ENCODE measurements around the gene SLC12A8. TPM values are rescaled to one million over a fixed set of nuclear protein-coding genes. Genes with fewer than 3 reads are reported as not detected.

SLC12A8 gene
- total RNA-seq, 2 donors from 2014 or later, result 3.0 to 4.1 TPM

DNA sequence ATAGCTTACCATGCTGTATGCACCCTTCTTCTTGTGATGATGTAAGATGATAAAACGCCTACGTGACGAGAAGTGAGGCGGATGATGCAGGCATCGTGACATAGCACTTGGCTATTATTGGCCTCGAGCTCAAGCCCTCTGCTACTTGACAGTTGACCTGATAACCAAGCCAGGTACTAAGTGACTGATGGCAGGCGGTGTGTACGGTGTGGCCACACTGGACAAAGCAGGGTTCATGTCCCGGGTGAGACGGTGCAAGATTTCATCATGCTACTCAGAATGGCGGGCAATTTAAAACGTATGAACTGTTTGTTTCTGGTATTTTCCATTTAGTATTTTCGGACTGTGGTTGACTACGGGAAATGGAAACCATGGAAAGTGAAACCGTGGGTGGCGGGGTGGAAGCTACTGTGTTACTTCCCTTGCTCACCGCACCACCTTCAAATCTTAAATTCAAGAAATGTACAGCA is 57.7 kb downstream of the SLC12A8 start:
- TF ChIP-seq, protein P1, sequence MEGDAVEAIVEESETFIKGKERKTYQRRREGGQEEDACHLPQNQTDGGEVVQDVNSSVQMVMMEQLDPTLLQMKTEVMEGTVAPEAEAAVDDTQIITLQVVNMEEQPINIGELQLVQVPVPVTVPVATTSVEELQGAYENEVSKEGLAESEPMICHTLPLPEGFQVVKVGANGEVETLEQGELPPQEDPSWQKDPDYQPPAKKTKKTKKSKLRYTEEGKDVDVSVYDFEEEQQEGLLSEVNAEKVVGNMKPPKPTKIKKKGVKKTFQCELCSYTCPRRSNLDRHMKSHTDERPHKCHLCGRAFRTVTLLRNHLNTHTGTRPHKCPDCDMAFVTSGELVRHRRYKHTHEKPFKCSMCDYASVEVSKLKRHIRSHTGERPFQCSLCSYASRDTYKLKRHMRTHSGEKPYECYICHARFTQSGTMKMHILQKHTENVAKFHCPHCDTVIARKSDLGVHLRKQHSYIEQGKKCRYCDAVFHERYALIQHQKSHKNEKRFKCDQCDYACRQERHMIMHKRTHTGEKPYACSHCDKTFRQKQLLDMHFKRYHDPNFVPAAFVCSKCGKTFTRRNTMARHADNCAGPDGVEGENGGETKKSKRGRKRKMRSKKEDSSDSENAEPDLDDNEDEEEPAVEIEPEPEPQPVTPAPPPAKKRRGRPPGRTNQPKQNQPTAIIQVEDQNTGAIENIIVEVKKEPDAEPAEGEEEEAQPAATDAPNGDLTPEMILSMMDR (IDR thresholded peaks at IDR 0.05), result no peak
- Histone ChIP-seq H3K27ac (no peak overlapping the region), H3K4me1 (ENCODE audit: control insufficient read depth in 1 of 2, low read depth in 2 of 2) (peaks cover 0 to 34% of the 10 kb centered on the region in 2 donors), H3K36me3 (no peaks in the 10 kb centered on the region), H3K4me3 (no peak overlapping the region), H3K27me3 (replicated peaks; ENCODE audit: insufficient read depth) (no peaks in the 10 kb centered on the region), H3K9me3 (no peaks in the 10 kb centered on the region)
- no peak for DNase-seq (ENCODE audit: low spot score)
- ATAC-seq (ENCODE audit: insufficient number of reproducible peaks, low FRiP score, low read depth), result no peak

DNA sequence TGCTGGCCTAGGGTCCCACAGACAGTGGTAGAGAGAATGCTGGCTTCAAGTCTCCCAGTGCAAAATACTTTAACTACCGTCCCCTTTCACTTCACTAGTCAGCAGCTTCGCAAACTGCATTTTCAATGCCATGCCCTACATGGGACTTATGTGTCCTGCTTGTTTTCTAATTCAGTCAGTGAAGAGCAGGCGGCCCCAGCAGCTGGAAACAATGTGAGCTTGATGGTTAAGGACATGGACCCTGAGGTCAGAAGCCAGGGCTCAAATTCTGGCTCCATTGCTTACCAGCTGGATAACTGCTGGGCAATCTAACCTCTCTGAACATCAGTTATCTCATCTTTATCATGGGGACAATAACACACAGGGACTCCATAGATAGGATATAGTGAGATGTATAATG is 58.4 kb downstream of the SLC12A8 start:
- no peak for ATAC-seq (ENCODE audit: insufficient number of reproducible peaks, low FRiP score, low read depth)

DNA sequence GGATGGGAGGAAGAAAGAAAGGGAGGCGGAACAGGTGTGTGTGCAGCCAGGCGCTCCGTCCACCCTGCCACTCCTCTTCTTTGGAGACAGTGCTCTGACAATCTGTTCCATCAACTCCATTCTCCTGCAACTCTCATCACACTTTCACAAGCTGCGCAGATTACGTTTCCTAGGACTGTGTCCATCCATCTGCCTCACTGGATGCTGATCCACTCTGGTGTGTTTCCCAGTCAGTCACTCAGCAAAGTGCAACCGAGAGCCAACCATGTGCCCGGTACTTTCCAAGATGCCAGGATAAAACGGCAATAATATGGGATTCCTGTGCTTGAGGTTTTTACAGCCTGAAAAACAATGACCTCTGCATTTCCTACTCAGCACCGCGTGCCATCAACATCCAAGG is 59.6 kb downstream of the SLC12A8 start:
- no peak for ATAC-seq (ENCODE audit: insufficient number of reproducible peaks, low FRiP score, low read depth)
- no peaks in the 10 kb centered on the region for H3K36me3 ChIP-seq
- no peak overlapping the region for H3K27ac ChIP-seq
- peaks cover 15 to 53% of the 10 kb centered on the region in 2 donors for H3K4me1 ChIP-seq (ENCODE audit: control insufficient read depth in 1 of 2, low read depth in 2 of 2)
- TF ChIP-seq, protein P1 (IDR thresholded peaks at IDR 0.05), result no peak
- no peaks in the 10 kb centered on the region for H3K27me3 ChIP-seq (replicated peaks; ENCODE audit: insufficient read depth)
- no peak for DNase-seq (ENCODE audit: low spot score)
- H3K4me3 ChIP-seq, result no peak overlapping the region
- no peaks in the 10 kb centered on the region for H3K9me3 ChIP-seq

More for the DNA sequence above, 58.4 kb downstream of the SLC12A8 start:
- DNase-seq (ENCODE audit: low spot score), result no peak
- H3K27ac ChIP-seq, result no peak overlapping the region
- H3K4me3 ChIP-seq, result no peak overlapping the region
- no peaks in the 10 kb centered on the region for H3K27me3 ChIP-seq (replicated peaks; ENCODE audit: insufficient read depth)
- TF ChIP-seq, protein P1 (IDR thresholded peaks at IDR 0.05), result no peak
- H3K4me1 ChIP-seq (ENCODE audit: control insufficient read depth in 1 of 2, low read depth in 2 of 2), result peaks cover 4 to 41% of the 10 kb centered on the region in 2 donors
- H3K36me3 ChIP-seq, result no peaks in the 10 kb centered on the region
- no peaks in the 10 kb centered on the region for H3K9me3 ChIP-seq

DNA sequence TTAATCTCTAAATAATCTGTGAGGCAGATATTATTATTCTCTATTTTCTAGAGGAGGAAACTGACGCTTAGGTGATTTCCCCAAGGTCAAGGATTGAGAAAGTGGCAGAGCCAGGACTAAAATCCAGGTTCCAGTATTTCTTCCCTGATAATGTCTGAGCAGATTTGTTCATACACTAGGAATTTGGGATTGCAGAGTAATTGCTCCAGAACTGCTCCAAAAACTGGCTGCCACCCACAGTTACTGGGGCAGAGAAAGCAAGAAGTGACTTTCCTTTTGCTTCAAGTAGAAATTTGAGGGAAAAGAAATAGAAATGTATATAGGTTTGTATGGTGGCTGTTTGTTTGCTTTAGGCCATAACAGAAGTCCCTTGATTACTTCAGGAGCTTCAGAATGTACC is 60.6 kb downstream of the SLC12A8 start:
- Histone ChIP-seq H3K36me3 (no peaks in the 10 kb centered on the region), H3K27ac (peak overlapping the region; percentile 43 to 47), H3K4me1 (ENCODE audit: control insufficient read depth in 1 of 2, low read depth in 2 of 2) (peaks cover 16 to 57% of the 10 kb centered on the region in 2 donors), H3K27me3 (replicated peaks; ENCODE audit: insufficient read depth) (no peaks in the 10 kb centered on the region), H3K9me3 (no peaks in the 10 kb centered on the region), H3K4me3 (peak overlapping the region; percentile 27)
- TF ChIP-seq, protein P1 (IDR thresholded peaks at IDR 0.05), result no peak
- no peak for DNase-seq (ENCODE audit: low spot score)
- no peak for ATAC-seq (ENCODE audit: insufficient number of reproducible peaks, low FRiP score, low read depth)

DNA sequence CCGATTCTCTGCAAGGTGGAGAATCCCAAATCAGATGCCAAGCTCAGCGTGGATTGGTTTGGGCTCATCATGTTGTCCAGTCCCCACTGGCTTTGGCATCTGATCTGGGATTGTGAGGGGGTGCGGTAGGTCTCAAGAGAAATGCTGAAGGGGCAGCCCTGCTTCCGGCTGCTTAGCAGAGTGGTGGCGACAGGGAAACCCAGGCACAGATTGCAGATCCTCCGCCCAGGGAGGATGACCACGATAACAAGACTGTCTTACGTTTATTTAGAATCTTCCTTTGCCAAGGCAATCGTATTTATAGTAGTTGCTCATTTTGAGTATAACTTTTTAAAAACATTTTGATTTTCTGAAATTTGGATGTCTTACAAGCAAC is 61.1 kb downstream of the SLC12A8 start:
- no peaks in the 10 kb centered on the region for H3K9me3 ChIP-seq
- DNase-seq (ENCODE audit: low spot score) (no peak), ATAC-seq (ENCODE audit: insufficient number of reproducible peaks, low FRiP score, low read depth) (no peak)
- peaks cover 16 to 57% of the 10 kb centered on the region in 2 donors for H3K4me1 ChIP-seq (ENCODE audit: control insufficient read depth in 1 of 2, low read depth in 2 of 2)
- H3K27me3 ChIP-seq (replicated peaks; ENCODE audit: insufficient read depth), result no peaks in the 10 kb centered on the region
- no peaks in the 10 kb centered on the region for H3K36me3 ChIP-seq
- peak overlapping the region; percentile 27 for H3K4me3 ChIP-seq
- H3K27ac ChIP-seq, result peak overlapping the region; percentile 43 to 47
- TF ChIP-seq, protein P1 (IDR thresholded peaks at IDR 0.05), result no peak

All from thoracic aorta (tissue), 2 donors.